Body of pancreas (tissue), 4 donors: ENCODE data around the gene RRP15.

ENCODE experiments used
- CTCF ChIP-seq, 7 experiments: fragments of 450-650 bp in 4 of 7; fragments of 200-600 bp in 3 of 7; sonication (generic) in 3 of 7; IDR thresholded peaks; one replicate each; pipeline ENCODE4 v1.5.1; 2016 to 2019; ENCODE audit warnings: antibody characterized with exemption in 7 of 7
- POLR2A ChIP-seq, 3 donors: fragments of 450-650 bp; IDR thresholded peaks; one replicate each; pipeline ENCODE4 v1.6.1; 2016; ENCODE audit warnings: antibody characterized with exemption in 3 of 3, mild to moderate bottlenecking in 2 of 3

GRCh38 chr1:218382261-218382660 lies 97.2 kb downstream of the RRP15 start:
- TF ChIP-seq CTCF (IDR thresholded peaks at IDR 0.05) (no peak), POLR2A (IDR thresholded peaks at IDR 0.05) (no peak)
